ENCODE data around the gene KLK14.

Gene KLK14

DNA sequence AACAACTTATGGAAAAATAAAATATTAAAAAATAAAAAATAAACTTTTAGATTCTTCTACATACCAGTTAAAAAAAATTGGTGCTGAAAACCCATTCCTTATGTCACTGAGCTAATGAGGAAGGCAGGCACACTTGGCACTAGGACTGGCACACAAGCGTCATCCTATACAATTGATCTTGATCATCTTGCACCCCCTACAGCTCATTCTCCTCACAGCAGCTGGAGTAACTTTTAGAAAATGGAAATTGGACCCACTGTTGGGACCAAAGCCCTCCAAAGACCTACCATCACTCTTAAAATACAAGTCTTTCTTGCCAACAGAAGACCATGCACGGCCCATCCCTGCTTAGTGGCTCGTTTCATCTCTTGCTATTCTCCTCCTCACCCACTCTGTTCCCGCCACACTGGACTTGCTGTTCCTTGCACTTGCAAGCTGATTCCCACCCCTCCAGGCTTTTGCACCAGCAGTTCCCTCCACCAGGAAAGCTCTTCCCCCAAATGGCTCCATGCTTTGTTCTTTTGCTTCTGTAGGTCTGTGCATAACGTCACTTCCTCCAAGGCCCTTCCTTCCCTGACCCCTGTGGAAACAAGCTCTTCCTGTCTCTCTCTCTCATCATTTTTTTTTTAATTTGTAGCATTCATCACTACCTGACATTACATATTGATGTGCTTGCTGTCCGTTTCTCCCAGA, 13.9 kb upstream of the KLK14 start:
- H3K4me3 ChIP-seq (ENCODE audit: low read depth, low read length) = no peak overlapping the region
- TF ChIP-seq CTCF (IDR thresholded peaks at IDR 0.05; ENCODE audit: borderline replicate concordance, insufficient read depth, low read depth, low read length) = peak; percentile 10; the same call in 1 of the 2 replicates

DNA sequence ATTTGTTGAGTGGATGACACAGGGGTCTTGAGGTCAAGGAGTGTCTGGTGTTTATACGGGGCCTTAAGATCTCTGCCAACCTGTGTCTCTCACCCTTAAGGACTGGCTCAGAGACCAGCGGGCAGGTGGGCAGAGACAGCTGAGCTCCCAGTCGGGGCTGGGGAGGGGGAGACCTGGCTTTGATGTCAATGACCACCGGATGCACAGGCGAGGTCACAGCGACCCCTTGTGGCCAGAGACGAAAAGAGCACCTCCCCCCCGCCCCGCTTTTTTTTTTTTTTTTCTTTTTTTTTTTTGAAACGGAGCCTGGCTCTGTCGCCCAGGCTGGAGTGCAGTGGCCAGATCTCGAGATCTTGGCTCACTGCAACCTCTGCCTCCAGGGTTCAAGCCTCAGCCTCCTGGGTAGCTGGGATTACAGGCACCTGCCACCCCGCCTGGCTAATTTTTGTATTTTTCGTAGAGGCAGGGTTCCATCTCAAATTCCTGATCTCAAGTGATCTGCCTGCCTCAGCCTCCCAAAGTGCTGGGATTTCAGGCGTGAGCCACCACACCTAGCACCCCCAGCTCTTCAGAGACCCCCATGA, 12.1 kb upstream of the KLK14 start:
- no peak overlapping the region for H3K4me3 ChIP-seq (ENCODE audit: low read depth, low read length)
- peak; percentile 76 for TF ChIP-seq CTCF (IDR thresholded peaks at IDR 0.05; ENCODE audit: borderline replicate concordance, insufficient read depth, low read depth, low read length)

DNA sequence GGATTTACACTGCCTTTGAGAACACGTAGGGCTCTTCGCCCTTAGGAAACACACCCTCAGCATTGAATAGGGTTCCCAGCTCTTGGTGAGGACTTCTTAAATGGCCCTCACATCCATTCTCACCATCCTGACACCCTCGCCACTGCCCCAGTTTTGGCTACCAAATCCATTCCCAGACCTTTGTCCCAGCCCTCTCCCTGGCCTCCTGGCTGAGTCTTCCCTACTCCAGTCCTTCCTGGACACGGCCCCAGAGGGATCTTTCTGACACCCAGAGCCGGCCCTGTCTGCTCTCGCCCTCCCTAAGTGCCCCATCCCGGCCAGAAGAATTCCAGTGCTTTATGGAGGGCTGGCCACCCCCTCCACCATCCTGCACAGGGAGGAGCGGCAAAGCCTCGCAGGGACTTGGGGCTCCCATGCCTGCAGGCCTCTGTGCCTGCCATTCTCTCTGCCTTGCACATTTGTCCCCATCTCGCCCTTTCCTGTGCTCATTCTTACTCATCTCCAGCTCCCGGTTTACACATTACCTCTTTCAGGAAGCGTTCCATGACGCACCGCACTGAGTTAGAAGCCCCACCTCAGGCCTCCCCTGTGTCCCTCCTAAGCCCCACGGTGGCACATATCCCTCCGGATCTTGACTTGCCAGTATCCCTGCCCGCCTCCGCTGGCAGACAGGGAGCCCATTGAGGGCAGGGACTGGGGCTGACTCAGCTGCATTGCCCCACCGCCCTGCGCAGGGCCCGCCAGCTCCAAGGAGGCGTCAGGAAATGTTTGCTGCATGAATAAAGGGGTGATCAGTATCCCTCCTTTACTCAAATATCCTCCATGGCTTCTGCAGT, 11.0 kb upstream of the KLK14 start:
- no peak overlapping the region for H3K4me3 ChIP-seq (ENCODE audit: low read depth, low read length)
- TF ChIP-seq CTCF (IDR thresholded peaks at IDR 0.05; ENCODE audit: borderline replicate concordance, insufficient read depth, low read depth, low read length) = no peak

GRCh38 chr19:51093101-51093500, 10.4 kb upstream of the KLK14 start:
- no peak overlapping the region for H3K4me3 ChIP-seq (ENCODE audit: low read depth, low read length)
- TF ChIP-seq CTCF (IDR thresholded peaks at IDR 0.05; ENCODE audit: borderline replicate concordance, insufficient read depth, low read depth, low read length) = no peak

- no peak overlapping the region for H3K4me3 ChIP-seq (ENCODE audit: low read depth, low read length)
- TF ChIP-seq CTCF (IDR thresholded peaks at IDR 0.05; ENCODE audit: borderline replicate concordance, insufficient read depth, low read depth, low read length) = no peak
Observed at GRCh38 chr19:51091895-51092873, 9.5 kb upstream of the KLK14 start.

DNA sequence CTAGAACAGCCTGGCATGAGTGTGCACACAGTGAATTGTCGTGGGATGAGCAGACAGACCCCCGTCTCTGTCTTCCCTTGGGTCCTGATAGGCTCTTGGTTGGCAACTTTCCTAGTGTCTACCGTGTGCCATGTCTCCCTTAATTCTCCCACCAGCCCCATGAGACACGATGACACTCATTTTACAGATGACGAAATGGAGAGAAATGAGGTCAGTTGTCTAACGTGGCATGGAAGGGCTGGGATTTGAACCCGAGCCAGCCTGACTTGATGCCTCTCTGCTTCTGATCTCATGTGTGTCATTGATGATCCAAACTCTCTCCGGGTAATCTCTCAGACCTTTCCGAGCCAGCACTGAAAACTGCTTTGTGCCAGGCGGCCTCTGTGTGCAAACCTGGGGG, 8.4 kb upstream of the KLK14 start:
- TF ChIP-seq CTCF (IDR thresholded peaks at IDR 0.05; ENCODE audit: borderline replicate concordance, insufficient read depth, low read depth, low read length) = no peak

More for the DNA sequence above, 8.4 kb upstream of the KLK14 start:
- no peak overlapping the region for H3K4me3 ChIP-seq (ENCODE audit: low read depth, low read length)

All from GM12875 (cell line).